Fibroblast of lung (primary cell): ENCODE measurements around the gene TMPRSS4. TPM values are rescaled to one million over a fixed set of nuclear protein-coding genes. Genes with fewer than 3 reads are reported as not detected.

Experiments used
- DNase-seq, 2 donors: peaks; one replicate each; pipeline versions ENCODE4 v3.0.0 to v3.0.0-alpha.2; 2010; ENCODE audit warnings: low read depth in 2 of 2
- H2AFZ ChIP-seq: 2 replicates; pipeline ENCODE4 v1.5.1; 2012; ENCODE audit warnings: low read length, control low read depth, inconsistent platforms
- H3K27ac ChIP-seq: 2 replicates; pipeline ENCODE4 v1.5.1; 2011; ENCODE audit warnings: low read length, control low read depth; ENCODE audit not compliant: insufficient read depth
- H3K27me3 ChIP-seq: 2 replicates; pipeline ENCODE4 v1.5.1; 2011; ENCODE audit warnings: mild to moderate bottlenecking, low read length; ENCODE audit not compliant: control insufficient read depth, insufficient read depth
- H3K36me3 ChIP-seq: 2 replicates; pipeline ENCODE4 v1.5.1; 2011; ENCODE audit warnings: low read length; ENCODE audit not compliant: control insufficient read depth, insufficient read depth
- H3K4me1 ChIP-seq: 2 replicates; pipeline ENCODE4 v1.5.1; 2011; ENCODE audit warnings: low read length; ENCODE audit not compliant: control insufficient read depth, insufficient read depth; ENCODE audit errors: extremely low read depth
- H3K4me2 ChIP-seq: 2 replicates; pipeline ENCODE4 v1.5.1; 2011; ENCODE audit warnings: low read length, control low read depth; ENCODE audit not compliant: insufficient read depth; ENCODE audit errors: extremely low read depth
- H3K4me3 ChIP-seq, 4 experiments: fragments of 200-600 bp in 1 of 4; sonication (generic) in 1 of 4; replicated peaks in 1 of 4; 2 replicates each; pipeline ENCODE4 v1.5.1; 2011 to 2016; ENCODE audit warnings: low read length in 4 of 4, low read depth in 3 of 4, mild to moderate bottlenecking in 3 of 4, control low read depth in 2 of 4, inconsistent platforms in 1 of 4, mixed read lengths in 1 of 4; ENCODE audit not compliant: insufficient read depth in 1 of 4; ENCODE audit errors: control extremely low read depth in 1 of 4
- H3K79me2 ChIP-seq: 2 replicates; pipeline ENCODE4 v1.5.1; 2012; ENCODE audit warnings: mild to moderate bottlenecking, low read length, inconsistent platforms; ENCODE audit not compliant: control insufficient read depth, insufficient read depth
- H3K9ac ChIP-seq: 2 replicates; pipeline ENCODE4 v1.5.1; 2011; ENCODE audit warnings: mild to moderate bottlenecking, low read length, control low read depth; ENCODE audit not compliant: insufficient read depth
- H3K9me3 ChIP-seq: 2 replicates; pipeline ENCODE4 v1.5.1; 2012; ENCODE audit warnings: low read depth, low read length; ENCODE audit not compliant: control insufficient read depth, insufficient read depth
- H4K20me1 ChIP-seq: 2 replicates; pipeline ENCODE4 v1.5.1; 2011; ENCODE audit warnings: low read length; ENCODE audit not compliant: control insufficient read depth, insufficient read depth; ENCODE audit errors: extremely low read depth
- CTCF ChIP-seq, 2 donors: IDR thresholded peaks in 1 of 2; conservative IDR thresholded peaks in 1 of 2; 1 replicate in 1 of 2; 2 replicates in 1 of 2; pipeline ENCODE4 v1.5.1; 2011 to 2012; ENCODE audit warnings: low read length in 2 of 2, control low read depth in 1 of 2, inconsistent platforms in 1 of 2, low read depth in 1 of 2, mild to moderate bottlenecking in 1 of 2
- EZH2 ChIP-seq: IDR thresholded peaks from 2 replicates; pipeline ENCODE4 v1.5.1; 2012; ENCODE audit warnings: low read length, control low read depth, mild to moderate bottlenecking; ENCODE audit errors: missing control alignments
- polyA plus RNA-seq, 2 donors: library from polyadenylated mRNA; depleted of rRNA in 1 of 2; stranded (reverse) in 1 of 2; unstranded in 1 of 2; fragments of >200 nt; gene quantifications; 2 replicates each; pipeline ENCODE4 v1.2.1, GENCODE V29; 2011 to 2012; ENCODE audit warnings: missing spikeins in 1 of 2
- total RNA-seq: library from RNA; depleted of rRNA; stranded (reverse); fragments of >200 nt; gene quantifications from 2 replicates; pipeline ENCODE4 v1.2.1, GENCODE V29; 2014

The TMPRSS4 gene
- total and polyA plus RNA-seq, 2 donors (not counting 1 experiment from before 2014, with no cell fraction given), result not detected

- no peak for DNase-seq
- no peak for TF ChIP-seq EZH2
- no peak for TF ChIP-seq CTCF (conservative IDR thresholded peaks at IDR 0.05 in 1 of 2, IDR thresholded peaks at IDR 0.05 in 1 of 2; ENCODE audit: low read depth in 1 of 2, low read length in 2 of 2)
- no peaks in the 10 kb centered on the region for H4K20me1 ChIP-seq
- no peak overlapping the region for H2AFZ ChIP-seq
- H3K27ac ChIP-seq, result no peak overlapping the region
- H3K9ac ChIP-seq, result no peak overlapping the region
- no peaks in the 10 kb centered on the region for H3K27me3 ChIP-seq
- H3K9me3 ChIP-seq, result no peaks in the 10 kb centered on the region
- no peak overlapping the region for H3K4me2 ChIP-seq
- no peak overlapping the region for H3K4me3 ChIP-seq
- H3K36me3 ChIP-seq, result no peaks in the 10 kb centered on the region
- no peaks in the 10 kb centered on the region for H3K79me2 ChIP-seq
- no peaks in the 10 kb centered on the region for H3K4me1 ChIP-seq
Observed at GRCh38 chr11:118108513-118108912, 31.6 kb downstream of the TMPRSS4 start.

GRCh38 chr11:118109231-118109630 is 32.4 kb downstream of the TMPRSS4 start:
- Histone ChIP-seq H2AFZ (no peak overlapping the region), H3K27ac (no peak overlapping the region), H3K4me3 (no peak overlapping the region), H3K9ac (no peak overlapping the region), H3K9me3 (no peaks in the 10 kb centered on the region), H3K36me3 (no peaks in the 10 kb centered on the region), H3K4me1 (no peaks in the 10 kb centered on the region), H3K27me3 (no peaks in the 10 kb centered on the region), H3K79me2 (no peaks in the 10 kb centered on the region), H4K20me1 (no peaks in the 10 kb centered on the region), H3K4me2 (no peak overlapping the region)
- peak in 1 of 2 donors; percentile 36 for DNase-seq
- no peak for TF ChIP-seq CTCF (conservative IDR thresholded peaks at IDR 0.05 in 1 of 2, IDR thresholded peaks at IDR 0.05 in 1 of 2; ENCODE audit: low read depth in 1 of 2, low read length in 2 of 2)
- TF ChIP-seq EZH2, result no peak

GRCh38 chr11:118111019-118111743 is 34.3 kb downstream of the TMPRSS4 start:
- no peak overlapping the region for H3K4me2 ChIP-seq
- no peaks in the 10 kb centered on the region for H3K36me3 ChIP-seq

More at GRCh38 chr11:118111019-118111743, 34.3 kb downstream of the TMPRSS4 start:
- Histone ChIP-seq H3K27me3 (no peaks in the 10 kb centered on the region), H3K9ac (no peak overlapping the region), H2AFZ (no peak overlapping the region), H3K79me2 (no peaks in the 10 kb centered on the region), H3K27ac (no peak overlapping the region), H4K20me1 (no peaks in the 10 kb centered on the region), H3K4me3 (no peak overlapping the region), H3K4me1 (no peaks in the 10 kb centered on the region), H3K9me3 (no peaks in the 10 kb centered on the region)
- no peak for DNase-seq
- TF ChIP-seq CTCF (conservative IDR thresholded peaks at IDR 0.05 in 1 of 2, IDR thresholded peaks at IDR 0.05 in 1 of 2; ENCODE audit: low read depth in 1 of 2, low read length in 2 of 2) (no peak), EZH2 (no peak)
